Amniotic stem cell (primary cell): ENCODE measurements around the gene ITPKB.
A peak's percentile ranks its signal among the peaks of the same experiment; 100 is the strongest.
"Not testable (repeated sequence)": the region's sequence is repeated elsewhere in the genome, so short reads cannot be mapped to it uniquely, and the experiment has no call there.

Source experiments
- DNase-seq: peaks from one replicate; lab custom pipeline; 2025; lab: John Stamatoyannopoulos, UW

ITPKB gene

GRCh38 chr1:226754793-226755533 is 15.9 kb upstream of the ITPKB start:
- no peak for DNase-seq

- no peak for DNase-seq
Measured at GRCh38 chr1:226754097-226754496, 15.0 kb upstream of the ITPKB start.

- no peak for DNase-seq
Measured at GRCh38 chr1:226751703-226752102, 12.6 kb upstream of the ITPKB start.

- no peak for DNase-seq
Measured at GRCh38 chr1:226751214-226751613, 12.1 kb upstream of the ITPKB start.

GRCh38 chr1:226749467-226749866 is 10.4 kb upstream of the ITPKB start:
- no peak for DNase-seq

GRCh38 chr1:226748306-226748705 is 9.2 kb upstream of the ITPKB start:
- DNase-seq, result no peak

- not testable (repeated sequence) for DNase-seq
Measured at GRCh38 chr1:226747519-226748263, 8.6 kb upstream of the ITPKB start.

GRCh38 chr1:226743259-226743658 is 4.2 kb upstream of the ITPKB start:
- no peak for DNase-seq

GRCh38 chr1:226741009-226741408 is 1.9 kb upstream of the ITPKB start:
- DNase-seq, result no peak

- DNase-seq, result no peak
Measured at GRCh38 chr1:226739696-226740065, 599 bp upstream of the ITPKB start.

- peak; percentile 2 for DNase-seq
Measured at GRCh38 chr1:226738421-226738994, 574 bp downstream of the ITPKB start.

- peak; percentile 13 for DNase-seq
Measured at GRCh38 chr1:226737819-226738420, 1.2 kb downstream of the ITPKB start.

- DNase-seq, result peak; percentile 2
Measured at GRCh38 chr1:226736908-226737818, 1.9 kb downstream of the ITPKB start.

GRCh38 chr1:226736001-226736907 is 2.8 kb downstream of the ITPKB start:
- no peak for DNase-seq

GRCh38 chr1:226735576-226735975 is 3.5 kb downstream of the ITPKB start:
- DNase-seq, result no peak

GRCh38 chr1:226734611-226735153 is 4.4 kb downstream of the ITPKB start:
- DNase-seq, result no peak

- no peak for DNase-seq
Measured at GRCh38 chr1:226733876-226734275, 5.2 kb downstream of the ITPKB start.

- DNase-seq, result no peak
Measured at GRCh38 chr1:226733304-226733703, 5.8 kb downstream of the ITPKB start.

- no peak for DNase-seq
Measured at GRCh38 chr1:226732856-226733291, 6.2 kb downstream of the ITPKB start.

- no peak for DNase-seq
Measured at GRCh38 chr1:226731257-226731893, 7.7 kb downstream of the ITPKB start.
